SU-DHL-6 (cell line): Measurements from ENCODE around the gene AK2.

Source experiments
- H2AFZ ChIP-seq: fragments of 200-600 bp; sonication (generic); 2 replicates; pipeline ENCODE4 v1.6.1; 2014; ENCODE audit warnings: low read depth, mild to moderate bottlenecking, moderate library complexity, mixed read lengths, antibody characterized with exemption, low read length; ENCODE audit not compliant: severe bottlenecking
- H3F3A ChIP-seq: fragments of 200-600 bp; shearing (Covaris generic); 2 replicates; pipeline ENCODE4 v1.6.0; 2016; ENCODE audit warnings: antibody characterized with exemption, mild to moderate bottlenecking; ENCODE audit not compliant: insufficient read depth
- H3K27ac ChIP-seq: fragments of 200-600 bp; sonication (generic); 2 replicates; pipeline ENCODE4 v1.5.1; 2016; ENCODE audit warnings: low read depth, mild to moderate bottlenecking, low read length, moderate library complexity, mixed read lengths
- H3K27me3 ChIP-seq: fragments of 200-600 bp; sonication (generic), shearing (Covaris generic); 2 replicates; pipeline ENCODE4 v1.6.0; 2014; ENCODE audit warnings: mild to moderate bottlenecking, low read length
- H3K36me3 ChIP-seq: fragments of 200-600 bp; sonication (generic); 2 replicates; pipeline ENCODE4 v1.6.1; 2014; ENCODE audit warnings: mild to moderate bottlenecking, low read length, mixed read lengths
- H3K4me2 ChIP-seq: fragments of 300-600, 200-600 bp; shearing (Covaris generic), sonication (generic); 2 replicates; pipeline ENCODE4 v1.6.0; 2014; ENCODE audit warnings: low read length, low read depth, mild to moderate bottlenecking; ENCODE audit not compliant: poor library complexity, severe bottlenecking
- H3K4me3 ChIP-seq: fragments of 200-600 bp; sonication (generic); 2 replicates; pipeline ENCODE4 v1.5.1; 2014; ENCODE audit warnings: antibody characterized with exemption, low read length, mild to moderate bottlenecking, mixed read lengths; ENCODE audit not compliant: insufficient read depth, poor library complexity, severe bottlenecking
- H3K79me2 ChIP-seq: fragments of 200-600 bp; sonication (generic); 2 replicates; pipeline ENCODE4 v1.6.1; 2014; ENCODE audit warnings: mild to moderate bottlenecking, low read length, moderate library complexity; ENCODE audit not compliant: insufficient read depth
- H3K9ac ChIP-seq: fragments of 200-600 bp; sonication (generic); 2 replicates; pipeline ENCODE4 v1.7.0; 2014; ENCODE audit warnings: mild to moderate bottlenecking, low read length
- H3K9me2 ChIP-seq: fragments of 200-600 bp; sonication (generic); replicated peaks from 2 replicates; pipeline ENCODE4 v1.6.1; 2014; ENCODE audit warnings: low read length; ENCODE audit not compliant: insufficient read depth
- H3K9me3 ChIP-seq: fragments of 200-600 bp; sonication (generic); 2 replicates; pipeline ENCODE4 v1.6.1; 2014; ENCODE audit warnings: low read length, mixed read lengths; ENCODE audit not compliant: insufficient read depth
- H4K20me1 ChIP-seq: fragments of 200-600 bp; sonication (generic); 2 replicates; pipeline ENCODE4 v1.6.1; 2014; ENCODE audit warnings: low read depth, mild to moderate bottlenecking, antibody characterized with exemption, low read length, moderate library complexity, mixed read lengths
- CTCF ChIP-seq: fragments of 200-600 bp; sonication (generic); IDR thresholded peaks from one replicate; pipeline ENCODE4 v1.5.1; 2017; ENCODE audit warnings: antibody characterized with exemption, mild to moderate bottlenecking, low read length, moderate library complexity; ENCODE audit not compliant: insufficient read depth, poor library complexity, severe bottlenecking
- EZH2phosphoT487 ChIP-seq: fragments of 200-600 bp; sonication (generic), shearing (Covaris generic); conservative IDR thresholded peaks from 2 replicates; pipeline ENCODE4 v1.6.1; 2018; ENCODE audit warnings: mild to moderate bottlenecking, antibody characterized with exemption, low read length, moderate library complexity, mixed read lengths

The AK2 gene

GRCh38 chr1:33061834-33062233, 25.2 kb upstream of the AK2 start:
- Histone ChIP-seq H3K4me2 (no peak overlapping the region), H3K27me3 (no peaks in the 10 kb centered on the region), H3K9ac (no peak overlapping the region), H3K4me3 (no peak overlapping the region), H2AFZ (no peak overlapping the region), H3K36me3 (no peaks in the 10 kb centered on the region), H3K79me2 (no peaks in the 10 kb centered on the region), H3K9me2 (no peaks in the 10 kb centered on the region), H3F3A (no peaks in the 10 kb centered on the region), H3K9me3 (peaks cover 13% of the 10 kb centered on the region; the same call in 1 of the 2 replicates), H4K20me1 (no peaks in the 10 kb centered on the region), H3K27ac (no peak overlapping the region)
- TF ChIP-seq EZH2phosphoT487 (no peak), CTCF (no peak)

GRCh38 chr1:33060579-33061083, 23.9 kb upstream of the AK2 start:
- Histone ChIP-seq H3K9me3 (peaks cover 13% of the 10 kb centered on the region; the same call in 1 of the 2 replicates), H4K20me1 (no peaks in the 10 kb centered on the region), H3K36me3 (no peaks in the 10 kb centered on the region), H3K9ac (no peak overlapping the region), H3K4me3 (no peak overlapping the region), H3K27ac (no peak overlapping the region), H3K9me2 (no peaks in the 10 kb centered on the region), H3K27me3 (no peaks in the 10 kb centered on the region), H2AFZ (no peak overlapping the region), H3K79me2 (no peaks in the 10 kb centered on the region), H3F3A (no peaks in the 10 kb centered on the region), H3K4me2 (no peak overlapping the region)
- TF ChIP-seq CTCF, result no peak
- no peak for TF ChIP-seq EZH2phosphoT487

- H3K36me3 ChIP-seq, result no peaks in the 10 kb centered on the region
- no peak overlapping the region for H3K4me2 ChIP-seq
- no peaks in the 10 kb centered on the region for H3F3A ChIP-seq
- H3K9ac ChIP-seq, result no peak overlapping the region
- TF ChIP-seq CTCF (no peak), EZH2phosphoT487 (no peak)
- no peaks in the 10 kb centered on the region for H3K9me3 ChIP-seq
- H3K27ac ChIP-seq, result no peak overlapping the region
- no peak overlapping the region for H2AFZ ChIP-seq
- no peaks in the 10 kb centered on the region for H4K20me1 ChIP-seq
- no peaks in the 10 kb centered on the region for H3K79me2 ChIP-seq
- H3K4me3 ChIP-seq, result no peak overlapping the region
- no peaks in the 10 kb centered on the region for H3K9me2 ChIP-seq
- no peaks in the 10 kb centered on the region for H3K27me3 ChIP-seq
These were observed 20.4 kb upstream of the AK2 start for GRCh38 chr1:33057095-33057494.

- Histone ChIP-seq H3K79me2 (no peaks in the 10 kb centered on the region), H3K27ac (no peak overlapping the region), H3K4me2 (no peak overlapping the region), H2AFZ (no peak overlapping the region), H3K9me2 (no peaks in the 10 kb centered on the region), H3K27me3 (no peaks in the 10 kb centered on the region), H3K36me3 (no peaks in the 10 kb centered on the region), H4K20me1 (no peaks in the 10 kb centered on the region), H3K4me3 (no peak overlapping the region), H3K9me3 (no peaks in the 10 kb centered on the region), H3K9ac (no peak overlapping the region), H3F3A (no peaks in the 10 kb centered on the region)
- TF ChIP-seq EZH2phosphoT487, result no peak
- TF ChIP-seq CTCF, result no peak
These were observed 19.7 kb upstream of the AK2 start for GRCh38 chr1:33056426-33056825.
